ENCODE results near the gene CAMK2D. TPM values are rescaled to one million over a fixed set of nuclear protein-coding genes. Genes with fewer than 3 reads are reported as not detected.

CAMK2D gene
- total and polyA plus RNA-seq, 4 experiments from 2014 or later: 15.5 to 36.4 (median 24.0) TPM

DNA sequence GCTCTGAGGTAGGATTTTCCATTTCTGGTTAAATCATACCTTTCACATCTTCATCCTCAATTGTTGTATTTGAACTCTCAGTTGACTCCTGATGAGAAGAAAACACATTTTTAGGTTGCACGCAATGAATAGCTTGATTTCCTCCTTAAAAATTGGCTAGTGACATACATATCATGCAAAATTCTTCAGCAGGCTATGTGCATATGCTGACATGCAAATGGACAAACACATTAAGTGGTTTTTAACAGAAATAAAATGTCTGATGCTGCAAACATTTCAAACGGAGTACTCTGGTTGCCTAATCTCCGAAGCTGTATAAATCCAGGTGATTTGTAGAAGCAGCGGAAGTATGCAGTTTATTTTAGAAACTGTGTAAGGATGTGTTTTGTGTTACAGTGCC lies 261.1 kb downstream of the CAMK2D start:
- Histone ChIP-seq H3K4me1 (ENCODE audit: insufficient read depth, low read length) (no peaks in the 10 kb centered on the region), H3K9me3 (ENCODE audit: control insufficient read depth in 1 of 2, low read length in 2 of 2) (no peaks in the 10 kb centered on the region), H3K27me3 (ENCODE audit: insufficient read depth, low read length) (no peaks in the 10 kb centered on the region), H3K27ac (ENCODE audit: low read depth, low read length) (no peak overlapping the region), H3K36me3 (ENCODE audit: insufficient read depth, low read length) (peaks cover 7% of the 10 kb centered on the region), H3K4me3 (ENCODE audit: low read length in 2 of 2) (no peak overlapping the region)
- H3K4me3 Mint-ChIP-seq: no peak overlapping the region
- ChIA-PET POLR2A (ENCODE audit: partially characterized antibody) (no interaction called here), CTCF (ENCODE audit: partially characterized antibody) (no interaction called here)
- intact Hi-C loops (cut with micrococcal nuclease): no loop called here
- peaks cover 62 to 71% of the 10 kb centered on the region in 2 donors for H3K36me3 Mint-ChIP-seq
- no peak overlapping the region for H3K27ac Mint-ChIP-seq
- H3K9me3 Mint-ChIP-seq: peaks cover 0 to 3% (median 0%) of the 10 kb centered on the region in 8 donors
- H3K4me1 Mint-ChIP-seq: no peaks in the 10 kb centered on the region
- DNase-seq: no peak
- no peaks in the 10 kb centered on the region for H3K27me3 Mint-ChIP-seq

- H3K4me1 ChIP-seq (ENCODE audit: insufficient read depth, low read length): no peaks in the 10 kb centered on the region
- Mint-ChIP-seq H3K36me3 (peaks cover 61 to 71% of the 10 kb centered on the region in 2 donors), H3K9me3 (peaks cover 0 to 3% (median 0%) of the 10 kb centered on the region in 8 donors), H3K4me3 (no peak overlapping the region), H3K27me3 (no peaks in the 10 kb centered on the region), H3K27ac (no peak overlapping the region), H3K4me1 (no peaks in the 10 kb centered on the region)
- intact Hi-C loops (cut with micrococcal nuclease): no loop called here
- no peak overlapping the region for H3K4me3 ChIP-seq (ENCODE audit: low read length in 2 of 2)
- no peaks in the 10 kb centered on the region for H3K27me3 ChIP-seq (ENCODE audit: insufficient read depth, low read length)
- H3K27ac ChIP-seq (ENCODE audit: low read depth, low read length): no peak overlapping the region
- peaks cover 11% of the 10 kb centered on the region for H3K36me3 ChIP-seq (ENCODE audit: insufficient read depth, low read length)
- POLR2A ChIA-PET (ENCODE audit: partially characterized antibody): no interaction called here
- no peaks in the 10 kb centered on the region for H3K9me3 ChIP-seq (ENCODE audit: control insufficient read depth in 1 of 2, low read length in 2 of 2)
- no peak for DNase-seq
- CTCF ChIA-PET (ENCODE audit: partially characterized antibody): no interaction called here
These were observed 261.8 kb downstream of the CAMK2D start for GRCh38 chr4:113499696-113500095.

DNA sequence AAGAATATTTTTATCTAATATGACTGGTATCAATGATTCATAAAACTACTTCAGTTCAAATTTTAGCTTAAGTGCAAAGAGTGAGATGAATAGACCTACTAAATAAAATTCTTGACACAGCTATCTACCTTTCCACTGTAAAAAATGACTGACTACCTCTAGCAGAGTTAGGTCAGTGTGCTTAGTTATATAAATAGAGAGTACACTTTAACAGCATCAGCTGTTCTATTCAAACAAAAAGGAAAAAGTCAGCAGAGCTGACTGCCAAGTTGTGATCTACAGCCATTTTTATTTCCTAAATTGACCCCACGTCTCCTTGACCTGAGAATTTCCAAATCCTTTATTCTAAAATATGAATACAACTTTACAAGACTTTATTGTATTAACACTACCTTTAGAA lies 262.4 kb downstream of the CAMK2D start:
- H3K4me3 Mint-ChIP-seq: no peak overlapping the region
- H3K27ac Mint-ChIP-seq: no peak overlapping the region
- peaks cover 11% of the 10 kb centered on the region for H3K36me3 ChIP-seq (ENCODE audit: insufficient read depth, low read length)
- H3K9me3 ChIP-seq (ENCODE audit: control insufficient read depth in 1 of 2, low read length in 2 of 2): no peaks in the 10 kb centered on the region
- H3K27me3 Mint-ChIP-seq: no peaks in the 10 kb centered on the region
- no peak for DNase-seq
- H3K27me3 ChIP-seq (ENCODE audit: insufficient read depth, low read length): no peaks in the 10 kb centered on the region
- H3K4me1 ChIP-seq (ENCODE audit: insufficient read depth, low read length): no peaks in the 10 kb centered on the region
- peaks cover 58 to 67% of the 10 kb centered on the region in 2 donors for H3K36me3 Mint-ChIP-seq
- H3K27ac ChIP-seq (ENCODE audit: low read depth, low read length): no peak overlapping the region
- intact Hi-C loops (cut with micrococcal nuclease): no loop called here
- CTCF ChIA-PET (ENCODE audit: partially characterized antibody): interaction anchor here (0.8 kb wide), 1 partner anchor 16 kb away, joined by 3 read pairs; no protein-coding TSS in a partner anchor
- H3K4me1 Mint-ChIP-seq: no peaks in the 10 kb centered on the region
- no peak overlapping the region for H3K4me3 ChIP-seq (ENCODE audit: low read length in 2 of 2)
- H3K9me3 Mint-ChIP-seq: peaks cover 0 to 3% (median 0%) of the 10 kb centered on the region in 8 donors
- POLR2A ChIA-PET (ENCODE audit: partially characterized antibody): no interaction called here

DNA sequence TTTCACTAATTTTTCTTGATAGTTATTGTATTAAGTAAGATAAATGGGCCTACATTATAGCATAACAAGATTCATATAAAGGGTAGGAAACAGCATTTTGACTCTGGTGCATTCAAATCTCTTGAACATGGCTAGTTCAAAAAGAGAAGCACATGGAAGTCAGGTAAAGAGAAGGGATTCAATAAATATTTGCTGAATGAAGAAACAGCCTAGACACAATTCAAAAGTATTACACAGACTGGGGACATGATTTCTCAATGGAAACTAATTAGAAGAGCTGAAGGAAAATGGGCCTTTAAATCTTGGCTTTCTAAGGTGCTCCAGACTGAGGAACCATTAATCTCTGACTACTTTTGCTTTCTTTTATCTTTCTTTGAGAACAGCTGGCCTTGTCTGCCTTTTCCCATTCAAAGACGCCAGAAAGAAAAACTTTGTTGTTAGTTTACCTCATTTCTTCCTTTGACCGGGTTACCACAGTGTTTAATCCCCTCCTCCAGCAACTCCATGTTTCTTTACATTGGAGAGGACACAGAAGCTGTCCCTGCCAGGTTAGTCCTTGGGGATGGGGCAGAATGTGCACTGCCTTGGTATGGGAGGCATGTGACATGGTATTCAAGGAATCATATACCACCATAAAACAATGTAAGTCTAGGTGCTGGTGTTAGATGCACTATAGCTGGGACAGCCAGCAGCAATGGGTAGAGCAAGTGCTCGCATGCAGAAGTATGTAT lies 264.2 kb downstream of the CAMK2D start:
- CTCF ChIA-PET (ENCODE audit: partially characterized antibody): interaction anchor here (1.0 kb wide), 1 partner anchor 53 kb away, joined by 4 read pairs; no protein-coding TSS in a partner anchor
- POLR2A ChIA-PET (ENCODE audit: partially characterized antibody): no interaction called here
- intact Hi-C loops (cut with micrococcal nuclease): no loop called here
- no peaks in the 10 kb centered on the region for H3K27me3 Mint-ChIP-seq
- DNase-seq: no peak
- Histone ChIP-seq H3K4me1 (ENCODE audit: insufficient read depth, low read length) (no peaks in the 10 kb centered on the region), H3K36me3 (ENCODE audit: insufficient read depth, low read length) (peaks cover 11% of the 10 kb centered on the region), H3K9me3 (ENCODE audit: control insufficient read depth in 1 of 2, low read length in 2 of 2) (no peaks in the 10 kb centered on the region), H3K27ac (ENCODE audit: low read depth, low read length) (no peak overlapping the region), H3K4me3 (ENCODE audit: low read length in 2 of 2) (no peak overlapping the region), H3K27me3 (ENCODE audit: insufficient read depth, low read length) (no peaks in the 10 kb centered on the region)
- H3K9me3 Mint-ChIP-seq: peaks cover 0 to 3% (median 0%) of the 10 kb centered on the region in 8 donors
- no peak overlapping the region for H3K27ac Mint-ChIP-seq
- H3K4me3 Mint-ChIP-seq: no peak overlapping the region
- peaks cover 50 to 57% of the 10 kb centered on the region in 2 donors for H3K36me3 Mint-ChIP-seq
- H3K4me1 Mint-ChIP-seq: no peaks in the 10 kb centered on the region

GRCh38 chr4:113496698-113497097 lies 264.8 kb downstream of the CAMK2D start:
- Mint-ChIP-seq H3K4me1 (no peaks in the 10 kb centered on the region), H3K27ac (no peak overlapping the region), H3K4me3 (no peak overlapping the region), H3K27me3 (no peaks in the 10 kb centered on the region), H3K9me3 (peaks cover 0 to 3% (median 0%) of the 10 kb centered on the region in 8 donors), H3K36me3 (peaks cover 48 to 54% of the 10 kb centered on the region in 2 donors)
- CTCF ChIA-PET (ENCODE audit: partially characterized antibody): interaction anchor here (1.0 kb wide), 1 partner anchor 54 kb away, joined by 4 read pairs; no protein-coding TSS in a partner anchor
- no peak overlapping the region for H3K27ac ChIP-seq (ENCODE audit: low read depth, low read length)
- H3K4me1 ChIP-seq (ENCODE audit: insufficient read depth, low read length): no peaks in the 10 kb centered on the region
- POLR2A ChIA-PET (ENCODE audit: partially characterized antibody): no interaction called here
- no peaks in the 10 kb centered on the region for H3K27me3 ChIP-seq (ENCODE audit: insufficient read depth, low read length)
- intact Hi-C loops (cut with micrococcal nuclease): no loop called here
- H3K4me3 ChIP-seq (ENCODE audit: low read length in 2 of 2): no peak overlapping the region
- no peak for DNase-seq
- H3K9me3 ChIP-seq (ENCODE audit: control insufficient read depth in 1 of 2, low read length in 2 of 2): no peaks in the 10 kb centered on the region
- H3K36me3 ChIP-seq (ENCODE audit: insufficient read depth, low read length): peaks cover 11% of the 10 kb centered on the region

GRCh38 chr4:113495790-113496189 lies 265.7 kb downstream of the CAMK2D start:
- intact Hi-C loops (cut with micrococcal nuclease): no loop called here
- no peak overlapping the region for H3K27ac Mint-ChIP-seq
- H3K9me3 ChIP-seq (ENCODE audit: control insufficient read depth in 1 of 2, low read length in 2 of 2): no peaks in the 10 kb centered on the region
- ChIA-PET CTCF (ENCODE audit: partially characterized antibody) (no interaction called here), POLR2A (ENCODE audit: partially characterized antibody) (no interaction called here)
- DNase-seq: no peak
- H3K9me3 Mint-ChIP-seq: peaks cover 0 to 3% (median 0%) of the 10 kb centered on the region in 8 donors
- no peaks in the 10 kb centered on the region for H3K27me3 ChIP-seq (ENCODE audit: insufficient read depth, low read length)
- H3K4me1 ChIP-seq (ENCODE audit: insufficient read depth, low read length): no peaks in the 10 kb centered on the region
- H3K4me3 Mint-ChIP-seq: no peak overlapping the region
- H3K36me3 ChIP-seq (ENCODE audit: insufficient read depth, low read length): peaks cover 11% of the 10 kb centered on the region
- no peak overlapping the region for H3K27ac ChIP-seq (ENCODE audit: low read depth, low read length)
- no peaks in the 10 kb centered on the region for H3K27me3 Mint-ChIP-seq
- H3K4me3 ChIP-seq (ENCODE audit: low read length in 2 of 2): no peak overlapping the region
- peaks cover 48 to 53% of the 10 kb centered on the region in 2 donors for H3K36me3 Mint-ChIP-seq
- no peaks in the 10 kb centered on the region for H3K4me1 Mint-ChIP-seq

GRCh38 chr4:113483131-113483530 lies 278.4 kb downstream of the CAMK2D start:
- ChIA-PET CTCF (ENCODE audit: partially characterized antibody) (no interaction called here), POLR2A (ENCODE audit: partially characterized antibody) (no interaction called here)
- Histone ChIP-seq H3K27ac (ENCODE audit: low read depth, low read length) (no peak overlapping the region), H3K4me1 (ENCODE audit: insufficient read depth, low read length) (no peaks in the 10 kb centered on the region), H3K9me3 (ENCODE audit: control insufficient read depth in 1 of 2, low read length in 2 of 2) (no peaks in the 10 kb centered on the region), H3K27me3 (ENCODE audit: insufficient read depth, low read length) (no peaks in the 10 kb centered on the region), H3K36me3 (ENCODE audit: insufficient read depth, low read length) (no peaks in the 10 kb centered on the region), H3K4me3 (ENCODE audit: low read length in 2 of 2) (no peak overlapping the region)
- H3K36me3 Mint-ChIP-seq: peaks cover 42 to 57% of the 10 kb centered on the region in 2 donors
- no peak overlapping the region for H3K27ac Mint-ChIP-seq
- intact Hi-C loops (cut with micrococcal nuclease): no loop called here
- no peak overlapping the region for H3K4me3 Mint-ChIP-seq
- DNase-seq: no peak
- peaks cover 0 to 5% (median 1%) of the 10 kb centered on the region in 8 donors for H3K9me3 Mint-ChIP-seq
- peaks cover 0 to 1% (median 0%) of the 10 kb centered on the region in 4 donors for H3K4me1 Mint-ChIP-seq
- H3K27me3 Mint-ChIP-seq: no peaks in the 10 kb centered on the region

Data from CD4-positive, alpha-beta memory T cell (primary cell).